IMR-90 (cell line): ENCODE data around the gene NLRC3. TPM values are rescaled to one million over a fixed set of nuclear protein-coding genes. Genes with fewer than 3 reads are reported as not detected.

Source experiments
- ATAC-seq: fragments of 200-7000 bp; cut with Tn5 transposase; 2 replicates; pipeline ENCODE4 v1.9.1; 2020; ENCODE audit warnings: low read depth, mild to moderate bottlenecking, moderate library complexity
- BruUV-seq: library from RNA; stranded (reverse); fragments of 400-500 nt; replicated peaks from 2 replicates; lab custom pipeline; 2021; lab: Mats Ljungman, UMichigan
- CTCF ChIA-PET: fragments of 300-600 bp; formaldehyde crosslinking; extraction: SDS; loops from one replicate; lab custom pipeline; 2021; ENCODE audit warnings: antibody characterized with exemption; lab: Yijun Ruan, JAX
- POLR2A ChIA-PET: fragments of 300-600 bp; sonication (Branson Sonifier 250); formaldehyde crosslinking; loops from one replicate; lab custom pipeline; 2022; ENCODE audit warnings: antibody characterized with exemption; ENCODE audit not compliant: unreplicated experiment; lab: Charles Lee
- DNase-seq: peaks from one replicate; pipeline ENCODE4 v3.0.0; 2013
- H2AFZ ChIP-seq: replicated peaks from 2 replicates; pipeline ENCODE3; 2013; ENCODE audit warnings: low read length, mild to moderate bottlenecking; ENCODE audit not compliant: poor library complexity
- H2AK5ac ChIP-seq: 2 replicates; pipeline ENCODE4 v1.6.1; 2013; ENCODE audit warnings: low read depth, low read length, inconsistent platforms
- H2AK9ac ChIP-seq: replicated peaks from 2 replicates; pipeline ENCODE3; 2013; ENCODE audit warnings: mild to moderate bottlenecking, low read depth, low read length, moderate library complexity; ENCODE audit not compliant: poor library complexity
- H2BK120ac ChIP-seq: 2 replicates; pipeline ENCODE4 v1.6.1; 2013; ENCODE audit warnings: low read depth, low read length, inconsistent platforms
- H2BK15ac ChIP-seq: 3 replicates; pipeline ENCODE4 v1.6.1; 2013; ENCODE audit warnings: low read depth, low read length, inconsistent platforms
- H2BK20ac ChIP-seq: 2 replicates; pipeline ENCODE4 v1.6.1; 2013; ENCODE audit warnings: low read depth, mild to moderate bottlenecking, inconsistent platforms, low read length, moderate library complexity
- H2BK5ac ChIP-seq: 2 replicates; pipeline ENCODE4 v1.6.1; 2013; ENCODE audit warnings: mild to moderate bottlenecking, low read depth, low read length, inconsistent platforms; ENCODE audit not compliant: poor library complexity, severe bottlenecking
- H3K14ac ChIP-seq: replicated peaks from 2 replicates; pipeline ENCODE4 v1.6.1; 2013; ENCODE audit warnings: low read depth, low read length, inconsistent platforms
- H3K18ac ChIP-seq: 2 replicates; pipeline ENCODE4 v1.6.1; 2013; ENCODE audit warnings: low read depth, low read length, control low read depth
- H3K23ac ChIP-seq: 2 replicates; pipeline ENCODE4 v1.6.1; 2013; ENCODE audit warnings: low read depth, low read length, inconsistent platforms
- H3K27ac ChIP-seq: 2 replicates; pipeline ENCODE4 v1.5.1; 2013; ENCODE audit warnings: mild to moderate bottlenecking, control low read depth, low read length; ENCODE audit not compliant: insufficient read depth
- H3K27me3 ChIP-seq: 2 replicates; pipeline ENCODE4 v1.6.1; 2013; ENCODE audit warnings: low read length; ENCODE audit not compliant: control insufficient read depth, insufficient read depth
- H3K36me3 ChIP-seq: 2 replicates; pipeline ENCODE4 v1.6.1; 2013; ENCODE audit warnings: low read length, mixed read lengths; ENCODE audit not compliant: control insufficient read depth, insufficient read depth
- H3K4ac ChIP-seq: 2 replicates; pipeline ENCODE4 v1.6.1; 2013; ENCODE audit warnings: low read depth, low read length, inconsistent platforms
- H3K4me1 ChIP-seq: 2 replicates; pipeline ENCODE4 v1.6.1; 2013; ENCODE audit warnings: low read length, mixed read lengths; ENCODE audit not compliant: control insufficient read depth, insufficient read depth
- H3K4me2 ChIP-seq: 2 replicates; pipeline ENCODE4 v1.6.1; 2013; ENCODE audit warnings: low read depth, mild to moderate bottlenecking, control low read depth, low read length, moderate library complexity
- H3K4me3 ChIP-seq: 2 replicates; pipeline ENCODE4 v1.5.1; 2013; ENCODE audit warnings: low read depth, mild to moderate bottlenecking, control low read depth, low read length, moderate library complexity; ENCODE audit not compliant: insufficient read depth
- H3K56ac ChIP-seq: 2 replicates; pipeline ENCODE4 v1.6.1; 2013; ENCODE audit warnings: low read length, inconsistent platforms; ENCODE audit not compliant: insufficient read depth; ENCODE audit errors: extremely low read depth
- H3K79me1 ChIP-seq, 2 experiments: 2 replicates each; pipeline ENCODE4 v1.6.1; 2013; ENCODE audit warnings: low read length in 2 of 2, inconsistent platforms in 1 of 2, low read depth in 1 of 2
- H3K9ac ChIP-seq: 2 replicates; pipeline ENCODE4 v1.6.1; 2013; ENCODE audit warnings: low read depth, low read length, control low read depth
- H3K9me1 ChIP-seq: 2 replicates; pipeline ENCODE4 v1.6.1; 2013; ENCODE audit warnings: low read length, inconsistent platforms; ENCODE audit not compliant: insufficient read depth
- H3K9me3 ChIP-seq: 2 replicates; pipeline ENCODE4 v1.6.1; 2013; ENCODE audit warnings: low read length; ENCODE audit not compliant: control insufficient read depth, insufficient read depth
- H4K20me1 ChIP-seq: 2 replicates; pipeline ENCODE4 v1.6.1; 2013; ENCODE audit warnings: low read length, inconsistent platforms; ENCODE audit not compliant: insufficient read depth
- H4K5ac ChIP-seq: 2 replicates; pipeline ENCODE4 v1.6.1; 2013; ENCODE audit warnings: mild to moderate bottlenecking, low read depth, low read length, control low read depth
- H4K8ac ChIP-seq, 2 experiments: 2 replicates each; pipeline ENCODE4 v1.6.1; 2013; ENCODE audit warnings: low read depth in 2 of 2, low read length in 2 of 2, control low read depth in 1 of 2, inconsistent platforms in 1 of 2
- H4K91ac ChIP-seq: 2 replicates; pipeline ENCODE4 v1.6.1; 2013; ENCODE audit warnings: low read depth, low read length, inconsistent platforms; ENCODE audit not compliant: insufficient read depth
- BHLHE40 ChIP-seq: fragments of 150-350 bp; IDR thresholded peaks from 2 replicates; pipeline ENCODE4 v1.6.1; 2016; ENCODE audit warnings: mild to moderate bottlenecking, low read depth, low read length
- CEBPB ChIP-seq: IDR thresholded peaks from 2 replicates; pipeline ENCODE4 v1.6.1; 2012; ENCODE audit warnings: low read depth, low read length, improper control_type of control experiment
- MAFK ChIP-seq: IDR thresholded peaks from 2 replicates; pipeline ENCODE4 v1.6.1; 2012; ENCODE audit warnings: low read depth, low read length, improper control_type of control experiment
- MXI1 ChIP-seq: IDR thresholded peaks from 2 replicates; pipeline ENCODE4 v1.6.1; 2012; ENCODE audit warnings: low read depth, mild to moderate bottlenecking, low read length, moderate library complexity, borderline replicate concordance
- NFE2L2 ChIP-seq: fragments of 150-350 bp; IDR thresholded peaks from 2 replicates; pipeline ENCODE4 v1.6.1; 2016; ENCODE audit warnings: low read depth, mild to moderate bottlenecking, low read length
- POLR2A ChIP-seq: IDR thresholded peaks from 2 replicates; pipeline ENCODE4 v1.6.1; 2012; ENCODE audit warnings: mild to moderate bottlenecking, low read depth, low read length
- USF2 ChIP-seq: fragments of 150-350 bp; IDR thresholded peaks from 2 replicates; pipeline ENCODE4 v1.6.1; 2017; ENCODE audit warnings: mild to moderate bottlenecking, antibody characterized with exemption, low read length, low read depth
- WGBS, 2 experiments: methylation state at CpG; one replicate each; pipeline versions ENCODE4 v1.1.5 to v1.1.7; 2013; ENCODE audit warnings: missing lambda C conversion rate in 2 of 2; ENCODE audit not compliant: insufficient read length in 1 of 2; ENCODE audit errors: extremely low coverage in 2 of 2; 5-methylcytosine and 5-hydroxymethylcytosine counted together
- dilution Hi-C: fragments of 300-500 bp; cut with HindIII; formaldehyde crosslinking; loops from one replicate; pipeline ENCODE4 v1.14.3; 2018; ENCODE audit warnings: low sequenced_read_pairs; ENCODE audit not compliant: unreplicated experiment
- in situ Hi-C: fragments of 300-500 bp; cut with MboI; formaldehyde crosslinking; loops from 3 replicates; pipeline ENCODE4 v1.14.3; 2019; ENCODE audit warnings: low sequenced_read_pairs, inconsistent platforms, mixed read lengths
- intact Hi-C: fragments of 100-400 bp; cut with micrococcal nuclease; formaldehyde crosslinking; loops from 2 replicates; pipeline ENCODE4 v1.10.0; 2022
- polyA plus RNA-seq, 3 experiments: library from polyadenylated mRNA; depleted of rRNA; stranded (reverse); fragments of >200 nt; gene quantifications; 2 replicates each; pipeline ENCODE4 v1.2.3, GENCODE V29; 2012; ENCODE audit warnings: low replicate concordance in 1 of 3
- total RNA-seq: library from RNA; depleted of rRNA; stranded (reverse); fragments of >200 nt; gene quantifications from 2 replicates; pipeline ENCODE4 v1.2.3, GENCODE V29; 2012

The NLRC3 gene
- total and polyA plus RNA-seq, 2 of the 4 experiments (the other 2 are of a cell fraction), result not detected

GRCh38 chr16:3579776-3580175 lies 2.6 kb upstream of the NLRC3 start:
- Histone ChIP-seq H2AK5ac (no peak overlapping the region), H3K79me1 (no peaks in the 10 kb centered on the region), H3K4me2 (no peak overlapping the region), H4K8ac (no peak overlapping the region), H3K4ac (no peak overlapping the region), H3K4me3 (no peak overlapping the region), H3K18ac (no peak overlapping the region), H3K9ac (no peak overlapping the region), H3K27me3 (no peaks in the 10 kb centered on the region; the same call in 1 of the 2 replicates), H3K4me1 (no peaks in the 10 kb centered on the region; the same call in 1 of the 2 replicates), H2BK15ac (no peak overlapping the region), H3K23ac (no peak overlapping the region), H3K56ac (no peak overlapping the region), H2BK20ac (no peak overlapping the region), H3K9me1 (no peaks in the 10 kb centered on the region), H2BK5ac (no peak overlapping the region), H4K20me1 (no peaks in the 10 kb centered on the region), H3K27ac (no peak overlapping the region), H2AFZ (no peak overlapping the region), H3K36me3 (peaks cover 12% of the 10 kb centered on the region), H2AK9ac (no peak overlapping the region), H4K5ac (no peak overlapping the region), H3K9me3 (no peaks in the 10 kb centered on the region), H4K91ac (no peak overlapping the region), H2BK120ac (no peak overlapping the region), H3K14ac (no peak overlapping the region)
- DNase-seq (no peak), ATAC-seq (no peak)
- CTCF ChIA-PET, result no interaction called here
- no peak for TF ChIP-seq BHLHE40
- no peak for TF ChIP-seq NFE2L2
- TF ChIP-seq USF2, result no peak
- TF ChIP-seq MAFK, result no peak
- TF ChIP-seq POLR2A, result no peak
- no peak for TF ChIP-seq CEBPB
- TF ChIP-seq MXI1, result no peak
- dilution Hi-C loops, result no loop called here
- no TSS peak for BruUV-seq
- WGBS, 2 experiments, result 89% methylated on average over 3 of the region's 7 CpGs; no CpG with 5 or more reads in 1 of the 2 experiments
- in situ Hi-C loops, result no loop called here
- intact Hi-C loops, result no loop called here
- POLR2A ChIA-PET, result no interaction called here
